Measurements from ENCODE around the gene FBXO40. TPM values are rescaled to one million over a fixed set of nuclear protein-coding genes. Genes with fewer than 3 reads are reported as not detected.

FBXO40 gene
- total RNA-seq, 1 donor from 2014 or later = not detected

DNA sequence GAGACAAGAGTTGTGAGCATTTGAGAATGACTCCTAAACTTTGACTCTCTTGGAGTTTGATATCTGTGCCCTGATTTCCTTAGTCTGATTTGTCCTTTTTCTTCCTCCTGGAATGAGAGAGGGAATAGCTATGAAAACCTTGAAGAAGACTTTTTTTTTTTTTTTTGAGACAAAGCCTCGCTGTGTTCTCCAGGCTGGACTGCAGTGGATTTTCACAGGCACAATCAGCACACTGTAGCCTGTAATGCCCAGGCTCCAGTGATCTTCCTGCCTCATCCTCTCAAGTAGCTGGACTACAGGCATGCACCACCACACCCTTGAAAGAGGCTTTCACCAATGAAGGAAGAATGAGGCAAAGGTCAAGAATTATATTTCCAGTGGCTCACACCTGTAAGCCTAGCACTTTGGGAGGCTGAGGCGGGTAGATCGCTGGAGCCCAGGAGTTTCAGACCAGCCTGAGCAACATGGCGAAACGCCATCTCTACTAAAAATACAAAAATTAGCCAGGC lies 35.7 kb upstream of the FBXO40 start:
- TF ChIP-seq, protein P1, sequence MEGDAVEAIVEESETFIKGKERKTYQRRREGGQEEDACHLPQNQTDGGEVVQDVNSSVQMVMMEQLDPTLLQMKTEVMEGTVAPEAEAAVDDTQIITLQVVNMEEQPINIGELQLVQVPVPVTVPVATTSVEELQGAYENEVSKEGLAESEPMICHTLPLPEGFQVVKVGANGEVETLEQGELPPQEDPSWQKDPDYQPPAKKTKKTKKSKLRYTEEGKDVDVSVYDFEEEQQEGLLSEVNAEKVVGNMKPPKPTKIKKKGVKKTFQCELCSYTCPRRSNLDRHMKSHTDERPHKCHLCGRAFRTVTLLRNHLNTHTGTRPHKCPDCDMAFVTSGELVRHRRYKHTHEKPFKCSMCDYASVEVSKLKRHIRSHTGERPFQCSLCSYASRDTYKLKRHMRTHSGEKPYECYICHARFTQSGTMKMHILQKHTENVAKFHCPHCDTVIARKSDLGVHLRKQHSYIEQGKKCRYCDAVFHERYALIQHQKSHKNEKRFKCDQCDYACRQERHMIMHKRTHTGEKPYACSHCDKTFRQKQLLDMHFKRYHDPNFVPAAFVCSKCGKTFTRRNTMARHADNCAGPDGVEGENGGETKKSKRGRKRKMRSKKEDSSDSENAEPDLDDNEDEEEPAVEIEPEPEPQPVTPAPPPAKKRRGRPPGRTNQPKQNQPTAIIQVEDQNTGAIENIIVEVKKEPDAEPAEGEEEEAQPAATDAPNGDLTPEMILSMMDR (IDR thresholded peaks at IDR 0.05; ENCODE audit: insufficient read depth, low read length, poor library complexity, severe bottlenecking) = no peak
- H3K27me3 ChIP-seq (ENCODE audit: control insufficient read depth, insufficient read depth, low read length) = no peaks in the 10 kb centered on the region
- DNase-seq (ENCODE audit: low read depth) = no peak
- H3K4me3 ChIP-seq (ENCODE audit: low read depth, low read length) = no peak overlapping the region
- H3K36me3 ChIP-seq (ENCODE audit: control insufficient read depth, insufficient read depth, low read length) = no peaks in the 10 kb centered on the region

DNA sequence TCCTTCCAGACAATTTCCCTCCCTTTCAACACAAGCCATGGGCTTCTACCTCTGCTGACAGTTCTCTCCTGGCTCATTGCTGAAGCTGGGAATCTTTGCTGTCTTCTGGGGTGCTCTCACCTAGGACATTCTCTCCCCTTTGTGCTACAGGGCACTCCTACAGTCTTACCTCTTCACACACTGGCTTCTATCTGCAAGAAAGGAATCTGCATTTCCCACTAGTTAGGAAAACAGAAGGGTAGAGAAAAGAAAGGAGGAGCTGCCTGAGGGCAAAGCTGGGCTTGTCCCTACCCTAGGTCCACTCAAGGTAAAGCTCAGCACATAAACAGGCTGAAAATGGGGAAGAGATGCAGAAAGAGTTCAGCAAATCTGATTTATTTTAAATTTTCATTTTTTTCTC lies 31.0 kb upstream of the FBXO40 start:
- TF ChIP-seq, protein P1 (IDR thresholded peaks at IDR 0.05; ENCODE audit: insufficient read depth, low read length, poor library complexity, severe bottlenecking) = no peak
- DNase-seq (ENCODE audit: low read depth) = no peak

GRCh38 chr3:121566773-121567172 lies 26.4 kb upstream of the FBXO40 start:
- DNase-seq (ENCODE audit: low read depth) = no peak
- no peaks in the 10 kb centered on the region for H3K36me3 ChIP-seq (ENCODE audit: control insufficient read depth, insufficient read depth, low read length)
- H3K4me3 ChIP-seq (ENCODE audit: low read depth, low read length) = no peak overlapping the region
- no peaks in the 10 kb centered on the region for H3K27me3 ChIP-seq (ENCODE audit: control insufficient read depth, insufficient read depth, low read length)
- TF ChIP-seq, protein P1 (IDR thresholded peaks at IDR 0.05; ENCODE audit: insufficient read depth, low read length, poor library complexity, severe bottlenecking) = no peak

More for the DNA sequence above, 31.0 kb upstream of the FBXO40 start:
- no peaks in the 10 kb centered on the region for H3K27me3 ChIP-seq (ENCODE audit: control insufficient read depth, insufficient read depth, low read length)
- no peaks in the 10 kb centered on the region for H3K36me3 ChIP-seq (ENCODE audit: control insufficient read depth, insufficient read depth, low read length)
- no peak overlapping the region for H3K4me3 ChIP-seq (ENCODE audit: low read depth, low read length)

DNA sequence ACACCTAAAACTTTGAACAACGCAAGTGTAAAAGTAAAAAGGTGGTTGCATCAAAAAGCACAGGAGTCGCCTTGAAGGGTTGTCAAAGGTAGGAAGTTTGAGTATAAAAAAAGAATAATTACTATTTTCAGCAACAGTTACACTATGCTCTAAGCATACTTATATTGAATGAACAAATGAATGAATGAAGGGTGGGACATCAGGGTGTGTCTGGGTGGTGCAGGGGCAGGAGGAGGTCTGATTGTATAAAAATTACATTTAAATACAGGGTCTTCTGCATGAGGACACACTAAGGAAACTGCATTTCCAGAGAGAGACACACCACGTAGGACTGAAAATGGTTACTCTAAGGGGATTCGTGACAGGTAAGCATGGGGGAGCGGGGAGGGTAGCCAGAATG lies 25.5 kb upstream of the FBXO40 start, which contains the start of gene ARGFX:
Gene ARGFX, plus strand, starts transcription at position 301 of the 400 bp plus-strand sequence. CDS start 2,765 bp downstream, outside the sequence.
- no peak for DNase-seq (ENCODE audit: low read depth)
- TF ChIP-seq, protein P1 (IDR thresholded peaks at IDR 0.05; ENCODE audit: insufficient read depth, low read length, poor library complexity, severe bottlenecking) = no peak
- Histone ChIP-seq H3K4me3 (ENCODE audit: low read depth, low read length) (no peak within 1 kb of the TSS), H3K36me3 (ENCODE audit: control insufficient read depth, insufficient read depth, low read length) (no peaks in the 10 kb centered on the region), H3K27me3 (ENCODE audit: control insufficient read depth, insufficient read depth, low read length) (no peaks in the 10 kb centered on the region)

DNA sequence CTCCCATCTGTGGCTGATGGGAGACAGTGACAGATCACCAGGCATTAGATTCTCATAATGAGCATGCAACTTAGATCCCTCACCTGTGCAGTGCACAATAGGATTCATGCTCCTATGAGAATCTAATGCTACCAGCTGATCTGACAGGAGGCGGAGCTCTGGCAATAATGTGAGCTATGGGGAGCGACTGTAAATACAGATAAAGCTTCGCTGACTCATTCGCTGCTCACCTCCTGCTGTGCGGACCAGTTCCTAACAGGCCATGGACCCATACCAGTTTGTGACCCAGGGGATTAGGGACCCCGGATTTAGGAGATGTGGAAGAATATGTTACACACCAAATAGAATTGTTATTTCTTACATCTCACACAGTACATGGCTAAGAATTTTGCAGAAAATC lies 18.7 kb upstream of the FBXO40 start:
- Histone ChIP-seq H3K27me3 (ENCODE audit: control insufficient read depth, insufficient read depth, low read length) (no peaks in the 10 kb centered on the region), H3K4me3 (ENCODE audit: low read depth, low read length) (no peak overlapping the region), H3K36me3 (ENCODE audit: control insufficient read depth, insufficient read depth, low read length) (no peaks in the 10 kb centered on the region)
- TF ChIP-seq, protein P1 (IDR thresholded peaks at IDR 0.05; ENCODE audit: insufficient read depth, low read length, poor library complexity, severe bottlenecking) = no peak
- DNase-seq (ENCODE audit: low read depth) = no peak

DNA sequence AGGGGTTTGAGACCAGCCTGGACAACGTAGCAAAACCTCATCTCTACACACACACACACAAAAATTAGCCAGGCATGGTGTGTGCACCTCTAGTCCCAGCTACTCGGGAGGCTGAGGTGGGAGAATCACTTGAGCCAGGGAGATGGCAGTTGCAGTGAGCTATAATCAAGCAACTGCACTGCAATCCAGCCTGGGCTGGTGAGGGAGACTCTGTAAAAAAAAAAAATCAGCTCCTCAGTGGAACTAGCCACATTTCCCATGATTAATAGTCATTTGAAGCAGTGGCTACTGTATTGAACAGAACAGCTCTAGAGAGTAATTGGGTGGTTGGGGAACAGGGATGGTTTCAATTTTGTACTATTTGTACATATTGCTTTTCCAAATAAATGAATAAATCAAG lies 11.5 kb upstream of the FBXO40 start:
- H3K27me3 ChIP-seq (ENCODE audit: control insufficient read depth, insufficient read depth, low read length) = no peaks in the 10 kb centered on the region
- H3K4me3 ChIP-seq (ENCODE audit: low read depth, low read length) = no peak overlapping the region
- H3K36me3 ChIP-seq (ENCODE audit: control insufficient read depth, insufficient read depth, low read length) = no peaks in the 10 kb centered on the region
- TF ChIP-seq, protein P1 (IDR thresholded peaks at IDR 0.05; ENCODE audit: insufficient read depth, low read length, poor library complexity, severe bottlenecking) = no peak
- DNase-seq (ENCODE audit: low read depth) = no peak

Data from kidney epithelial cell (primary cell).